ENCODE data around the gene SSBP4.

- TF ChIP-seq CTCF (IDR thresholded peaks at IDR 0.05; ENCODE audit: borderline replicate concordance, extremely low read depth, low read length, poor library complexity, severe bottlenecking): no peak
- TF ChIP-seq EZH2 (IDR thresholded peaks at IDR 0.05; ENCODE audit: borderline replicate concordance, low read depth, low read length, severe bottlenecking): no peak
Observed at GRCh38 chr19:18443406-18443805, 24.2 kb downstream of the SSBP4 start.
